Prostate gland (tissue), 2 donors: ENCODE results near the gene STEAP2. TPM values are rescaled to one million over a fixed set of nuclear protein-coding genes. Genes with fewer than 3 reads are reported as not detected.

Experiments used
- DNase-seq: peaks from one replicate; pipeline ENCODE4 v3.0.0-alpha.2; 2019; ENCODE audit warnings: low spot score
- H3K27ac ChIP-seq, 2 donors: fragments of 200-600 bp; sonication (generic); 2 replicates each; pipeline ENCODE4 v1.5.1; 2017 to 2019
- H3K27me3 ChIP-seq: fragments of 200-600 bp; sonication (generic); replicated peaks from 2 replicates; pipeline ENCODE4 v1.5.1; 2019; ENCODE audit not compliant: insufficient read depth
- H3K36me3 ChIP-seq, 2 donors: fragments of 200-600 bp; sonication (generic); 1 replicate in 1 of 2; 2 replicates in 1 of 2; pipeline versions ENCODE4 v1.5.1 to v1.8.1; 2017 to 2019
- H3K4me1 ChIP-seq: fragments of 200-600 bp; sonication (generic); replicated peaks from 2 replicates; pipeline ENCODE4 v1.5.1; 2019
- H3K4me3 ChIP-seq, 2 donors: fragments of 200-600 bp; sonication (generic); 2 replicates each; pipeline ENCODE4 v1.5.1; 2017 to 2019
- H3K9me3 ChIP-seq: fragments of 200-600 bp; sonication (generic); 2 replicates; pipeline ENCODE4 v1.5.1; 2017
- CTCF ChIP-seq, 4 experiments: fragments of 200-600 bp in 2 of 4; fragments of 450-650 bp in 2 of 4; sonication (generic) in 2 of 4; IDR thresholded peaks; 1 replicate in 3 of 4; 2 replicates in 1 of 4; pipeline ENCODE4 v1.5.1; 2016 to 2019; ENCODE audit warnings: antibody characterized with exemption in 4 of 4, mild to moderate bottlenecking in 2 of 4, moderate library complexity in 2 of 4
- POLR2A ChIP-seq: fragments of 450-650 bp; IDR thresholded peaks from one replicate; pipeline ENCODE4 v1.6.1; 2016; ENCODE audit warnings: antibody characterized with exemption, mild to moderate bottlenecking
- POLR2AphosphoS5 ChIP-seq: sonication (generic); formaldehyde crosslinking; IDR thresholded peaks from one replicate; pipeline ENCODE4 v1.6.1; 2017; ENCODE audit warnings: antibody characterized with exemption
- WGBS: methylation state at CpG from one replicate; pipeline ENCODE4 v1.1.5; 2018; 5-methylcytosine and 5-hydroxymethylcytosine counted together
- intact Hi-C: fragments of 100-400 bp; cut with DNase I; formaldehyde crosslinking; loops from one replicate; pipeline ENCODE4 v1.14.2; 2022
- total RNA-seq, 2 donors: library from RNA; depleted of rRNA; stranded (reverse); fragments of >200 nt; gene quantifications; one replicate each; pipeline ENCODE4 v1.1.0, GENCODE V29; 2016

Gene STEAP2
- total RNA-seq, 2 donors from 2014 or later = 167 to 555 TPM

- no peaks in the 10 kb centered on the region for H3K4me1 ChIP-seq
- no peak for DNase-seq
- intact Hi-C loops = no loop called here
- no peak overlapping the region for H3K4me3 ChIP-seq
- no peaks in the 10 kb centered on the region for H3K27me3 ChIP-seq
- H3K36me3 ChIP-seq = no peaks in the 10 kb centered on the region
- no peaks in the 10 kb centered on the region for H3K9me3 ChIP-seq
- no peak overlapping the region for H3K27ac ChIP-seq
- 54% methylated on average over 1 of the region's 1 CpG for WGBS
- TF ChIP-seq POLR2A (no peak), POLR2AphosphoS5 (peak; percentile 33)
Observed at GRCh38 chr7:90269163-90269562, 57.6 kb downstream of the STEAP2 start.

GRCh38 chr7:90270431-90271178, 59.1 kb downstream of the STEAP2 start:
- Histone ChIP-seq H3K4me1 (no peaks in the 10 kb centered on the region), H3K27ac (no peak overlapping the region), H3K36me3 (no peaks in the 10 kb centered on the region), H3K9me3 (no peaks in the 10 kb centered on the region), H3K4me3 (no peak overlapping the region), H3K27me3 (no peaks in the 10 kb centered on the region)
- WGBS = 92% methylated on average over 2 of the region's 2 CpGs
- intact Hi-C loops = no loop called here
- no peak for DNase-seq
- TF ChIP-seq POLR2AphosphoS5 = no peak
- TF ChIP-seq POLR2A = no peak
- no peak for TF ChIP-seq CTCF (IDR thresholded peaks at IDR 0.05)

- DNase-seq = no peak
- H3K9me3 ChIP-seq = no peaks in the 10 kb centered on the region
- H3K4me3 ChIP-seq = no peak overlapping the region
- TF ChIP-seq POLR2AphosphoS5 = no peak
- TF ChIP-seq CTCF (IDR thresholded peaks at IDR 0.05) = no peak
- no peak for TF ChIP-seq POLR2A
- no peak overlapping the region for H3K27ac ChIP-seq
- no peaks in the 10 kb centered on the region for H3K36me3 ChIP-seq
- intact Hi-C loops = no loop called here
- WGBS = 57% methylated on average over 2 of the region's 2 CpGs
- H3K27me3 ChIP-seq = no peaks in the 10 kb centered on the region
- H3K4me1 ChIP-seq = no peaks in the 10 kb centered on the region
Observed at GRCh38 chr7:90271753-90272152, 60.2 kb downstream of the STEAP2 start.

GRCh38 chr7:90272242-90272641, 60.7 kb downstream of the STEAP2 start:
- Histone ChIP-seq H3K36me3 (no peaks in the 10 kb centered on the region), H3K9me3 (no peaks in the 10 kb centered on the region), H3K4me1 (no peaks in the 10 kb centered on the region), H3K27ac (no peak overlapping the region), H3K27me3 (no peaks in the 10 kb centered on the region), H3K4me3 (no peak overlapping the region)
- WGBS = 66% methylated on average over 2 of the region's 2 CpGs
- TF ChIP-seq CTCF (IDR thresholded peaks at IDR 0.05) = no peak
- TF ChIP-seq POLR2AphosphoS5 = no peak
- TF ChIP-seq POLR2A = no peak
- DNase-seq = no peak
- intact Hi-C loops = no loop called here

- H3K27ac ChIP-seq = no peak overlapping the region
Observed at GRCh38 chr7:90274161-90274560, 62.6 kb downstream of the STEAP2 start.

More at GRCh38 chr7:90274161-90274560, 62.6 kb downstream of the STEAP2 start:
- H3K36me3 ChIP-seq = no peaks in the 10 kb centered on the region
- H3K9me3 ChIP-seq = no peaks in the 10 kb centered on the region
- H3K27me3 ChIP-seq = no peaks in the 10 kb centered on the region
- intact Hi-C loops = no loop called here
- no peak for TF ChIP-seq CTCF (IDR thresholded peaks at IDR 0.05)
- H3K4me3 ChIP-seq = no peak overlapping the region
- no peaks in the 10 kb centered on the region for H3K4me1 ChIP-seq
- no peak for DNase-seq
